HG02870 (cell line): ENCODE data around the gene GNB3.
A peak's percentile ranks its signal among the peaks of the same experiment; 100 is the strongest.
"Not testable (repeated sequence)": the region's sequence is repeated elsewhere in the genome, so short reads cannot be mapped to it uniquely, and the experiment has no call there.

Experiments used
- ATAC-seq: cut with Tn5 transposase; IDR thresholded peaks from one replicate; pipeline ENCODE4 v1.9.1; 2021; ENCODE audit warnings: mild to moderate bottlenecking, moderate library complexity; ENCODE audit not compliant: unreplicated experiment

Gene GNB3

DNA sequence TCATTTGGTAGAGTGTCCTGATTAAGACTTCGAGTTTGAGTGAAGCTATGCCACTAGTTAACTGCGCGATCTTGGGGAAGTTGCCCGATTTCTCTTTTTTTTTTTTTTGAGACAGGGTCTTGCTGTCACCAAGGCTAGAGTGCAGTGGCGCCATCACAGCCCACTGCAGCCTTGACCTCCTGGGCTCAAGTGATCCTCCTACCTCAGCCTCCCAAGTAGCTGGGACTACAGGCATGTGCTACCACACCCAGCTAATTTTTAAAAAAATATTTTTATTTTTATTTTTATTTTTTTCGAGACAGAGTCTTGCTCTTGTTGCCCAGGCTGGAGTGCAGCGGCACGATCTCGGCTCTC lies 33.3 kb downstream of the GNB3 start:
- not testable (repeated sequence) for ATAC-seq

DNA sequence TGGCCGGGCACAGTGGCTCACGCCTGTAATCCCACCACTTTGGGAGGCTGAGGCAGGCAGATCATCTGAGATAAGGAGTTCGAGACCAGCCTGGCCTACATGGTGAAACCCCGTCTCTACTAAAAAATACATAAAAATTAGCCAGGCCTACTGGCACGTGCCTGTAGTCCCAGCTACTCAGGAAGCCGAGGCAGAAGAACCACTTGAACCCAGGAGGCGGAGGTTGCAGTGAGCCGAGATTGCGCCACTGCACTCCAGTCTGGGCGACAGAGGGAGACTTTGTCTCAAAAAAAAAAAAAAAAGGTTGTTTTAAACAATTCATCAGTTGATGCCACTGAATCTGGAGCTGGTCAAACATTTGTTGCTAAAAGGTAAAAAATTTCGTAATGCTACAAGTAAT lies 39.1 kb downstream of the GNB3 start:
- ATAC-seq, result not testable (repeated sequence)

DNA sequence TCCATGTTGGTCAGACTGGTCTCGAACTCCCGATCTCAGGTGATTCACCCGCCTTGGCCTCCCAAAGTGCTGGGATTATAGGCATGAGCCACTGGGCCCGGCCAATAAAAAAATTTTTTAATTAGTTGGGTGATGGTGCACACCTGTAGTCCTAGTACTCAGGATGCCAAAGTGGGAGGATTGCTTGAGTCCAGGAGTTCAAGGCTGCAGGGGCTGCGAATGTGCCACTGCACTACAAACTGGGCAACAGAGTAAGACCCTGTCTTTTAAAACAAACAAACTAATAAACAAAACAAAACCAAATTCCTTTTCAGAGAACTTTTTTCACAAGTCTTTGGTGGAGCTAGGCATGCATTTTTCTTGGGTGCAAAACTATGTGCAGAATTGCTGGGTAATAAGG lies 42.5 kb downstream of the GNB3 start:
- ATAC-seq, result no peak

DNA sequence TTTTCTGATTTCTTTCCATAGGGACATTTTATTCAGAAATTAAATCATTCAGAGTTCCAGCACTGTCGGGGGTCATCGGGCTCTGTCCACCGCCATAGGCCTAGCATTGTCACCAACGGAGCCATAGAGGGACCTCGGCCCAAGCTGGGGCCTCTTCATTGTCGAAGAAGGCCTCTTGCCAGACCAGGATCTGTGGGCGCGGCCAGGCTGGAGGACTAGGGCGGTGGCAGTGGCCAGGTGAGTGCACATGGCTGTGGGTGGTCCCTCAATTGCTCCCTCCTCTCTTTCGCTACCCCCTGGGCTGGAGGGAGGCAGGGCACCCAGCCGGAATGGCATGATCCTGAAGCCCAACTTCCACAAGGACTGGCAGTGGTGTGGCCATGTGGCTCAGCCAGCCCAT lies 43.0 kb downstream of the GNB3 start:
- ATAC-seq, result no peak

DNA sequence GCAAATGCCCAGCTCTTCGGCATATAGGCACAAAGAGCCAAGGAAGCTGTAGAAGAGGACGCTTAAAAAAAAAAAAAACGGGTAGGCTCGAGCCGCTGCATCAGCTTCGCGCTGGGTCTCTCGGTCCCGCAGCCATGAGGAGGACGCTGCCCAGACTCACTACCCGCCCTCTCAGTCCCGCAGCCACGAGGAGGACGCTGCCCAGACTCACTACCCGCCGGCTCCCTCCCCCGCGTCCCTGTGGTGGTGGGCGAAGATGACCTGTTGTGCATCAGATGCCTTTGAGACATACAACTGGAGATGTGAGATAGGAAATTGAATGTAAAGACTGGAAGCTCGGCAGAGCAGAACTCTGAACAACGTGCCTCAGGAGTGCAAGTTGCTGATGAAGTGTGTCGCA lies 43.8 kb downstream of the GNB3 start:
- ATAC-seq, result no peak

DNA sequence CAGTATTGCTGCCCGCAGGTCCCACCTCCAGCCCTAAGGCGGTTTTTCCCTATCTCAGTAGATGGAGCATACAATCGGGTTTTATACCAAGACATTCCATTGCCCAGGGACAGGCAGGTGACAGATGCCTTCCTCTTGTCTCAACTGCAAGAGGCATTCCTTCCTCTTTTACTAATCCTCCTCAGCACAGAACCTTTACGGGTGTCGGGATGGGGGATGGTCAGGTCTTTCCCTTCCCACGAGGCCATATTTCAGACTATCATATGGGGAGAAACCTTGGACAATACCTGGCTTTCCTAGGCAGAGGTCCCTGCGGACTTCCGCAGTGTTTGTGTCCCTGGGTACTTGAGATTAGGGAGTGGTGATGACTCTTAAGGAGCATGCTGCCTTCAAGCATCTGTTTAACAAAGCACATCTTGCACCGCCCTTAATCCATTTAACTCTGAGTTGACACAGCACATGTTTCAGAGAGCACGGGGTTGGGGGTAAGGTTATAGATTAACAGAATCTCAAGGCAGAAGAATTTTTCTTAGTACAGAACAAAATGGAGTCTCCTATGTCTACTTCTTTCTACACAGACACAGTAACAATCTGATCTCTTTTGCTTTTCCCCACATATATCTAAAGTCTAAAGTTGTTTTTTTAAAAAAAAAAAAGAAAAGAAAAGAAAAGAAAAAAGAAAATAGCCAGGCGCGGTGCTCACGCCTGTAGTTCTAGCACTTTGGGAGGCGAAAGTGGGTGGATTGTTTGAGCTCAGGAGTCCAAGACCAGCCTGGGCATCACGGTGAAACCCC lies 45.7 kb downstream of the GNB3 start:
- not testable (repeated sequence) for ATAC-seq

DNA sequence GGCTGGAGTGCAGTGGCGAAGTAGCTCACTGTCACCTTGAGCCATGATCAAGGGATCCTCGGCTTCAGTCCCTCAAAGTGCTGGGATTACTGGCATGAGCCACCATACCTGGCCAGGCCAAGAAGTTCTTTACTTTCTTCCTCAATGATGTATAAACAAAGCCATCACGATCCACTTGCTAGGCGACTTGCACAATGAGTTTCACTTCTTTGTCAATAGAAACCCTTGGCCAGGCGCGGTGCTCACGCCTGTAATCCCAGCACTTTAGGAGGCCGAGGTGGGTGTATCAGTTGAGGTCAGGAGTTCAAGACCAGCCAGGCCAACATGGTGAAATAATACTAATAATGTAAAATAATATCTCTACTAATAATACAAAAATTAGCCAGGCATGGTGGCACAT lies 46.7 kb downstream of the GNB3 start:
- no peak for ATAC-seq

DNA sequence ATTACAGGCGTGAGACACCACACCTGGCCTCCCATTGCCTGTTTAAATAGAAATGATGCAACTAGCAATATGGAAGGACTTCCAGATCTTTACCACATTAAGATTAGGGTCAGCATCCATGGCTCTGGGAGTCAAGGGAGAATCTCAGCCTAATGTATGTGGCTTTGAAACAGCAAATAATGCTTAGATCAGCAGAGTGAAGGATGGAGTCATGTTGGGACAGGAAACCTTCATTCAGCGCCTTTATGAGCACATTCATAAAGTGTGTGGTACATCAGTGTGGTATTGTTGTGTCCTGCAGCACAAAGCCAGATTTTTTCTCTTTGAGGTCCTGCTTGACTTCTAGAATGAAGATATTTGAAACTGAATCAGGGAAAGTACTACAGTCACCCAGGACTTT lies 47.6 kb downstream of the GNB3 start:
- ATAC-seq, result no peak

DNA sequence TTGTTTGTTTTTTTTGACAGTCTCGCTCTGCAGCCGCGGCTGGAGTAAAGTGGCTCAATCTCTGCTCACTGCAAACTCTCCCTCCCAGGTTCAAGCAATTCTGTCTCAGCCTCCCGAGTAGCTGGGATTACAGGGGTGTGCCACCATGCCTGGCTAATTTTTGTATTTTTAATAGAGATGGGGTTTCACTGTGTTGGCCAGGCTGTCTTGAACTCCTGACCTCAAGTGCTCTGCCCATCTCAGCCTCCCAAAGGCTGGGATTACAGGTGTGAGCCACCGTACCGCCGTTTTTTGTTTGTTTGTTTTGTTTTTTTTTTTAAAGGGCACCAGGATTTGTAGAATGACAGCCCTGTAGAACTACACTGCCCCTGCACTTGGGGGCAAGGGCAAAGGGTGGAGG lies 48.1 kb downstream of the GNB3 start:
- ATAC-seq, result not testable (repeated sequence)

DNA sequence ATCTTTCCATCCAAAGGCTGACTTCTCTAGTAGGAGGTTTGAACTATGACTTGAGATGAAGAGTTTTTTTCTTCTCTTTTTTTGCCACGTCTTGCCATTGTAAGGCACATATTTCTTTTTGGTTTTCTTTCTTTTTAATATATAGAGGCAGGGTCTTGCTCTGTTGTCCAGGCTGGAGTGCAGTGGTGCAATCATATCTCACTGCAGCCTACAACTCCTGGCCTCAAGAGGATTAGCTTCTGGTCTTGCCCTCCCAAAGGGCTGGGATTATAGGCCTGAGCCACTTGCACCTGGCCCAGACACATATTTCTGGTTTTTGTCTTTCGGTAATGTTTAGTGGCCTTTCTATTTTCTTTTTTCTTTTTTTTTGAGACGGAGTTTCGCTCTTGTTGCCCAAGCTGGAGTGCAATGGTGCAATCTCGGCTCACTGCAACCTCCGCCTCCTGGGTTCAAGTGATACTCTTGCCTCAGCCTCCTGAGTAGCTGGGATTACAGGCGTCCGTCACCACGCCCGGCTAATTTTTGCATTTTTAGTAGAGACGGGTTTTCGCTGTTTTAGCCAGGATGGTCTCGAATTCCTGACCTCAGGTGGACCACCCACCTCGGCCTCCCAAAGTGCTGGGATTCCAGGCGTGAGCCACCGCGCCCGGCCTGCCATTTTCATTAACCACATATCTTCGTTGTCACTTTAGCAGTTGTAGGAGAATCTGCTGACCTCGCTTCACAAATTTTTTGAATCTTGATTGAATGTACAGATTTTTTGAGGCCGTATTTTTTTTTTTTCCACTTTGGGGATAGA lies 49.2 kb downstream of the GNB3 start:
- ATAC-seq, result not testable (repeated sequence)

DNA sequence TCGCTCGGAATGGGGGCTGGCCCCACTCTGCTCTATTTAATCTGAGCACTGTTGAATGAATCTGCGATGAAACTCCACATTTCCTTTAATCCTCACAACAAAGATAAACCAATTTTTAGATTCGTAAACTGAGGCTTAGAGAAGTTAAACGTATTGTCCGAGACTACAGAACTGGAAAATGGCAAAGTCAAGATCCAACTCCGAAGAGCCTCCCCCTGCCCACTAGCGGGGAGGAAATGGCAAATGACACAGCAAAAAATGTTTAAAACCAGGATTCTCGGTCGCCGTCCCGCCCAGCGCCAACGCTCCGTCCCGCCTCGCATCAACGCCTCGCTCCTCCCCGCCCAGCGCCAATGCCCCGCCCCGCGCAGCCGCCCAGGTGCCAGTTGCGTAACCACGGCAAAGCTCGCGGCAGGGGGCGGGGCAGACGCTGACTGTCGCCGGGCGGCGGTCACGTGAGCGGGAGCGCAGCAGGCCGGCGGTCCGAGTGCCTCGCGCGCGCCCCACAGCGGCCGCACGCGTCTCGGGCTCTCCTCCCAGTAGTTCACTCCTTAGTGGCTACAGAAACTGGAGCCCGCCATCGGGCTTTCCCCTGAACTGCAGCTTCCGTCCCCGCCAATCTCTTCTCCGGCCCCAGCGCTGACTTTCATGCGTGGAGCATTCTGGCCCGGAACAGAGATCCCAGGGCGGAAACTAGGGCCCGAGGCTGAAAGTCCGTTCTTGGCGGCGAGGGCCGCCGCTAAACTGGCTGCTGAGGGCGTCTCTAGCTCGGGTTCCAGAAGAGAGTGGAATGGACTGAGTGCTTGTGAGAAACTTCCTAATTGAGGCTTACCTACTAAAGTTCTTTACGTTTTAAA lies 50.3 kb downstream of the GNB3 start:
- ATAC-seq, result peak; percentile 86

DNA sequence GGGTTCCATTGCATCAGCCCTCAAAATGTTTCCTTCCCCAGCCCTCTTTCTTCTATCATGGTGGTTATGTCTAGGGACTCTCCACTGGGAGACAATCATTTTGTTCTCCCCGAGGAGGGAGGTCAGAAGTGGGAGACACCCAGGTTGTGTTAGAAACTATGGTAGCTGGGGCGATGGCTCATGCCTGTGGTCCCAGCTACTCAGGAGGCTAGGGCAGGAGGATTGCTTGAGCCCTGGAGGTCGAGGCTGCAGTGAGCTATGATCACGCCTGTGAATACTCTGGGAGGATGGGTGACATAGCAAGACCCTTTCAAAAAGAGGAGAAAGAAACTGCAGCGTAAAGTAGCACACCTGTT lies 50.9 kb downstream of the GNB3 start:
- peak; percentile 8 for ATAC-seq

DNA sequence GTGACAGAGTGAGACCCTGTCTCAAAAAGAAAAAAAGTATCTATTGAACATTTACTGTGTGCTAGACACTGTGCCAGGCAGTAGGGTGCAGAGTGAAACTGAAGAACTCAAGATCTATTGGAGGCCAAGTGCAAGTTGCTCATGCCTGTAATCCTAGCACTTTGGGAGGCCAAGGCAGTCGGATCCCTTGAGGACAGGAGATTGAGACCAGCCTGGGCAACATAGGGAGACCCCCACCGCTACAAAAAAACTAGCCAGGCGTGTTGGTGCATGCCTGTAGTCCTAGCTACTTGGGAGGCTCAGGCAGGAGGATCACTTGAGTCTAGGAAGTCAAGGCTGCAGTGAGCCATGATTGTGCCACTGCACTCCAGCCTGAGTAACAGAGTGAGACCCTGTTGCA lies 52.0 kb downstream of the GNB3 start:
- not testable (repeated sequence) for ATAC-seq

DNA sequence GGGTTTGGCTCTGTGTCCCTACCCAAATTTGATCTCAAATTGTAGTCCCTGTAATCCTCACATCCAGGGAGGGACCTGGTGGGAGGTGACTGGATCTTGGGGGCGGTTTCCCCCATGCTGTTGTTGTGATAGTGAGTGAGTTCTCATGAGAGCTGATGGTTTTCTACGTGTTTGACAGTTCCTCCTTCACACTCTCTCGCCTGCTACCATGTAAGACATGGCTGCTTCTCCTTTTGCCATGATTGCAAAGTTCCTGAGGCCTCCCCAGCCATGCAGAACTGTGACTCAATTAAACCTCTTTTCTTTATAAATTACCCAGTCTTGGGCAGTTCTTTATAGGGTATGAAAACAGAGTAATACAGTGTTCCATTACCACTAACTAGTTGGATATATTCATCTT lies 53.6 kb downstream of the GNB3 start:
- no peak for ATAC-seq
